ENCODE data around the gene APRT. TPM values are rescaled to one million over a fixed set of nuclear protein-coding genes. Genes with fewer than 3 reads are reported as not detected.

The APRT gene
- total RNA-seq, 4 donors from 2014 or later: 74.8 to 135 (median 101) TPM

GRCh38 chr16:88804552-88805339 is 7.0 kb downstream of the APRT start:
- TF ChIP-seq, protein P1, sequence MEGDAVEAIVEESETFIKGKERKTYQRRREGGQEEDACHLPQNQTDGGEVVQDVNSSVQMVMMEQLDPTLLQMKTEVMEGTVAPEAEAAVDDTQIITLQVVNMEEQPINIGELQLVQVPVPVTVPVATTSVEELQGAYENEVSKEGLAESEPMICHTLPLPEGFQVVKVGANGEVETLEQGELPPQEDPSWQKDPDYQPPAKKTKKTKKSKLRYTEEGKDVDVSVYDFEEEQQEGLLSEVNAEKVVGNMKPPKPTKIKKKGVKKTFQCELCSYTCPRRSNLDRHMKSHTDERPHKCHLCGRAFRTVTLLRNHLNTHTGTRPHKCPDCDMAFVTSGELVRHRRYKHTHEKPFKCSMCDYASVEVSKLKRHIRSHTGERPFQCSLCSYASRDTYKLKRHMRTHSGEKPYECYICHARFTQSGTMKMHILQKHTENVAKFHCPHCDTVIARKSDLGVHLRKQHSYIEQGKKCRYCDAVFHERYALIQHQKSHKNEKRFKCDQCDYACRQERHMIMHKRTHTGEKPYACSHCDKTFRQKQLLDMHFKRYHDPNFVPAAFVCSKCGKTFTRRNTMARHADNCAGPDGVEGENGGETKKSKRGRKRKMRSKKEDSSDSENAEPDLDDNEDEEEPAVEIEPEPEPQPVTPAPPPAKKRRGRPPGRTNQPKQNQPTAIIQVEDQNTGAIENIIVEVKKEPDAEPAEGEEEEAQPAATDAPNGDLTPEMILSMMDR (IDR thresholded peaks at IDR 0.05; ENCODE audit: low read depth): no peak

DNA sequence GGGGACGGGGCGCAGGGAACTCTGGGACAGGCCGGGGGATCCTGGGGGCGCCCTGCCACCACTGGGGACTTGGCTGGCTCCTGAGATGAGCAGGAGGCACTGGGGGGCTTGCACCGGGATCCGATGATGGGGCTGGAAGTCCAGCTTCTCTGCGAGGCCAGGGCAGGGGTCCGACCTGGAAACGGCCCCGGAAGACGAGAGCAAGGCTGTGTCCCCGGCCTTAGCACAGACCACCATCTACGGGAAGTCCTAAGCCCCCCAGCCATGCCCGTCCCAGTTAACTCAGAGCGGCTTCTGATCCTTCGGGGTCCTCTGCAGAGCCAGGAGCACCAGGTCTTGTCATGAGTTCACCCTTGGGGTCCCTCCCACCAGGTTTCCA is 7.6 kb downstream of the APRT start:
- TF ChIP-seq, protein P1 (IDR thresholded peaks at IDR 0.05; ENCODE audit: low read depth): no peak

GRCh38 chr16:88803264-88803987 is 8.3 kb downstream of the APRT start, which contains the start of gene CDT1:
Gene CDT1 (plus strand): TSS chr16:88803789. CDS start chr16:88803832, 43 bp downstream.
- TF ChIP-seq, protein P1 (IDR thresholded peaks at IDR 0.05; ENCODE audit: low read depth): no peak

DNA sequence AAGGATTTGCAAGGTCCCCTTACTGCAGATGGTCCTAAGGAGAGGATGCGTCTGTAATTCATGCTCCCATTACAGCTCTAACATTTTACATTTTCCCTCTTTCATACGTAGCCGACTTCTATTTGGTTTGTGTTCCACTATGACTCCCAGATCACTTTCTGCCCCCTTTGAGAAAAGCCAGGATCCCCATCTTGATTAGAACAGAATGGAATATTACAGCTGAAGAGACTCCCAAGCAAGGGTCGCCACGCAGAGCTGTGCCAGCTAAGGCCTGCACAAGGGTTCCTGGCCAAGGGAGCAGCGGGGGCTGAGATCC is 11.5 kb downstream of the APRT start:
- TF ChIP-seq, protein P1 (IDR thresholded peaks at IDR 0.05; ENCODE audit: low read depth): no peak

DNA sequence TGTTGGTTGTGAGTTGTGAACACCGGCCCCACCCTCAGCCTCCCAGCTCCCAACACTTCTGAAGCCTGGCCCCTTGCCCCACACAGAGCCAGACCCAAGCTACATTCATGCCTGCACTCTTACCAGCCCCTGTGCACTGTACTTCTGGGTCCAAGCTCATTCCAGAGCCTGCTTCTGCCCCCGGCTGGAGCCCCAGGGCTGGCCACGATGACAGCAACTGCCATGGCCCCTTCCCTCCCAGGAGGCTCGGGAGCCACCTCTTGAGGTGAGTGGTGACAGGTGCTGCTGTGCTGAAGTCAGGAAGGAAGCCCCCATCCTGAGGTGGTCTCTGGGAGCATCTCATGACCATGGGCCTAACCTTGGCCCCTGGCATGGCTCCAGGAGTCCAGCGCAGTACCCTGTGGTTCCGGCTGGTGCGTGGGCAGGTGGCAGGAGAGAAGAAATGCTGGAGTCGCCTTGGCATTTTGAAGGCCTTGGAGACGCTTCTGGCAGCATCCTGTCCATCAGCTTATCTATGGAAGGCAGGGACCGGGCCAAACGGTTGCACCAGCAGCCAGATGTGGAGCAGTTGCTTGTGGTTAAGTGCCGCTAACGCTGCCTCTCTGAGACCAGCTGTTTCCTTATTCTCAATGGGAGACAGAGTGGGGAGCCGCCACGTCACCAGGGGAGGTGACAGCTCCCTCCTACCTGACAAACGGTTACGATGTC is 12.0 kb downstream of the APRT start:
- TF ChIP-seq, protein P1 (IDR thresholded peaks at IDR 0.05; ENCODE audit: low read depth): no peak

GRCh38 chr16:88798772-88799455 is 12.8 kb downstream of the APRT start:
- TF ChIP-seq, protein P1 (IDR thresholded peaks at IDR 0.05; ENCODE audit: low read depth): no peak

Measured in subcutaneous adipose tissue (tissue), 4 donors.